GM12878 (cell line): ENCODE results near the gene AMBRA1. TPM values are rescaled to one million over a fixed set of nuclear protein-coding genes. Genes with fewer than 3 reads are reported as not detected.

Experiments used
- ATF7 ChIP-seq: fragments of 450-650 bp; IDR thresholded peaks from 2 replicates; pipeline ENCODE4 v1.6.1; 2016; ENCODE audit warnings: low read depth, mild to moderate bottlenecking
- CEBPZ ChIP-seq: fragments of 150-350 bp; IDR thresholded peaks from 2 replicates; pipeline ENCODE4 v1.6.1; 2016; ENCODE audit warnings: low read depth, low read length
- RB1 ChIP-seq: fragments of 450-650 bp; formaldehyde crosslinking; IDR thresholded peaks from 2 replicates; pipeline ENCODE4 v1.6.1; 2017; ENCODE audit warnings: mild to moderate bottlenecking, borderline replicate concordance
- SMC3 ChIP-seq: IDR thresholded peaks from 2 replicates; pipeline ENCODE4 v1.6.1; 2011; ENCODE audit warnings: low read length, improper control_type of control experiment, borderline replicate concordance
- TAF1 ChIP-seq: IDR thresholded peaks from 2 replicates; pipeline ENCODE4 v1.6.1; 2011; ENCODE audit warnings: mild to moderate bottlenecking, low read depth, low read length, borderline replicate concordance
- ZNF207 ChIP-seq: fragments of 450-650 bp; IDR thresholded peaks from 2 replicates; pipeline ENCODE4 v1.6.1; 2014; ENCODE audit warnings: antibody characterized with exemption, mild to moderate bottlenecking, borderline replicate concordance
- ZNF622 ChIP-seq: fragments of 450-650 bp; IDR thresholded peaks from 2 replicates; pipeline ENCODE4 v1.6.1; 2017; ENCODE audit warnings: mild to moderate bottlenecking, inconsistent platforms
- polyA plus RNA-seq, 11 experiments: library from polyadenylated mRNA; depleted of rRNA in 4 of 11; unstranded in 6 of 11; stranded (reverse) in 5 of 11; fragments of >200 nt; fragmentation: Nextera tagmentation in 4 of 11; fragmentation: Illumina TruSeq in 1 of 11; extraction: Ambion mirVana in 4 of 11; extraction: Trizol in 1 of 11; gene quantifications; 1 replicate in 1 of 11; 2 replicates in 10 of 11; pipeline versions ENCODE4 v1.2.1 to v1.2.3, GENCODE V29; 2011 to 2016; ENCODE audit warnings: inconsistent platforms in 2 of 11, missing spikeins in 2 of 11, low read depth in 1 of 11
- total RNA-seq, 4 experiments: library from RNA; depleted of rRNA in 3 of 4; stranded (reverse); fragments of >200 nt in 3 of 4; fragmentation: Illumina TruSeq in 1 of 4; extraction: Trizol in 1 of 4; gene quantifications; 2 replicates each; pipeline versions ENCODE4 v1.2.1 to v1.2.3, GENCODE V29; 2013 to 2021
- TF ChIP-seq, protein P1 (sequence below): IDR thresholded peaks from 2 replicates; pipeline ENCODE4 v1.6.1; 2012; ENCODE audit warnings: low read depth, low read length, improper control_type of control experiment
- TF ChIP-seq, protein P2 (sequence below): IDR thresholded peaks from 2 replicates; pipeline ENCODE4 v1.6.1; 2011; ENCODE audit warnings: low read depth, mild to moderate bottlenecking, low read length, moderate library complexity, borderline replicate concordance; ENCODE audit errors: extremely low read depth

AMBRA1 gene
- total and polyA plus RNA-seq, 10 of the 15 experiments (the other 5 are each of a cell fraction or from before 2014, with no cell fraction given), result 0.57 to 34.3 (median 13.7) TPM

DNA sequence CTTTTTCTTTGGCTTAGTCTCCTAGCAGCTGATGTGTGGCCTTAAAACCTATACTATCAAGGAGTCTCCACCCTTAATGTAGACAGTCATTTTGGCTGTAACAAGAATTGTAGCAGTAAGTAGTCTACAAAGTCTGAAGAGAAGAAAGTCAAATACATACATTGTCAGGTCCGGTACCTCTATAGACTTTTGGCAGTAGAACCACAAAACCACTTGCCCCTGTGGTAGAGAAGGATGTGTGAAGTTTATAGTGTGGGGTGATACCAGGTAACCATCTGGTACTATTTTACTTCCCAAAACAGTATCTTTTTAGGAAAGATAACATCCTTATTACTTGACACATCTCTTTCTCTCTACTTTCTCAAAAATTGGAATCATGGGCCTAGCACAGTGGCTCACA lies 38.7 kb upstream of the AMBRA1 start (continued):
- TF ChIP-seq, protein P1, sequence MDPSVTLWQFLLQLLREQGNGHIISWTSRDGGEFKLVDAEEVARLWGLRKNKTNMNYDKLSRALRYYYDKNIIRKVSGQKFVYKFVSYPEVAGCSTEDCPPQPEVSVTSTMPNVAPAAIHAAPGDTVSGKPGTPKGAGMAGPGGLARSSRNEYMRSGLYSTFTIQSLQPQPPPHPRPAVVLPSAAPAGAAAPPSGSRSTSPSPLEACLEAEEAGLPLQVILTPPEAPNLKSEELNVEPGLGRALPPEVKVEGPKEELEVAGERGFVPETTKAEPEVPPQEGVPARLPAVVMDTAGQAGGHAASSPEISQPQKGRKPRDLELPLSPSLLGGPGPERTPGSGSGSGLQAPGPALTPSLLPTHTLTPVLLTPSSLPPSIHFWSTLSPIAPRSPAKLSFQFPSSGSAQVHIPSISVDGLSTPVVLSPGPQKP, result no peak
- TF ChIP-seq ZNF622, result no peak
- no peak for TF ChIP-seq CEBPZ
- TF ChIP-seq ZNF207, result no peak
- no peak for TF ChIP-seq ATF7
- TF ChIP-seq, protein P2, sequence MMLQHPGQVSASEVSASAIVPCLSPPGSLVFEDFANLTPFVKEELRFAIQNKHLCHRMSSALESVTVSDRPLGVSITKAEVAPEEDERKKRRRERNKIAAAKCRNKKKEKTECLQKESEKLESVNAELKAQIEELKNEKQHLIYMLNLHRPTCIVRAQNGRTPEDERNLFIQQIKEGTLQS, result no peak
- TF ChIP-seq TAF1, result no peak
- no peak for TF ChIP-seq RB1
- TF ChIP-seq SMC3, result no peak
